DOHH2 (cell line): ENCODE measurements around the gene CRY1.

Experiments
- H3F3A ChIP-seq: fragments of 200-600 bp; sonication (generic), shearing (Covaris generic); 2 replicates; pipeline ENCODE4 v1.6.0; 2016; ENCODE audit warnings: antibody characterized with exemption, mild to moderate bottlenecking; ENCODE audit not compliant: control insufficient read depth, insufficient read depth
- H3K27ac ChIP-seq: fragments of 200-600 bp; sonication (generic); 2 replicates; pipeline ENCODE4 v1.5.1; 2014; ENCODE audit warnings: low read depth, mild to moderate bottlenecking, low read length, moderate library complexity
- H3K27me3 ChIP-seq: fragments of 200-600 bp; sonication (generic); 2 replicates; pipeline ENCODE4 v1.6.1; 2014; ENCODE audit warnings: mild to moderate bottlenecking, low read length, mixed read lengths; ENCODE audit not compliant: control insufficient read depth
- H3K36me3 ChIP-seq: fragments of 200-600 bp; sonication (generic); 2 replicates; pipeline ENCODE4 v1.6.1; 2014; ENCODE audit warnings: mild to moderate bottlenecking, low read length, moderate library complexity, mixed read lengths; ENCODE audit not compliant: control insufficient read depth
- H3K4me1 ChIP-seq: fragments of 200-600 bp; sonication (generic); 2 replicates; pipeline ENCODE4 v1.6.1; 2014; ENCODE audit warnings: mild to moderate bottlenecking, low read length, mixed read lengths; ENCODE audit not compliant: control insufficient read depth
- H3K4me2 ChIP-seq: fragments of 200-600 bp; sonication (generic); 2 replicates; pipeline ENCODE4 v1.6.0; 2014; ENCODE audit warnings: mild to moderate bottlenecking, low read length, moderate library complexity
- H3K4me3 ChIP-seq: fragments of 200-600 bp; sonication (generic); 2 replicates; pipeline ENCODE4 v1.5.1; 2014; ENCODE audit warnings: mild to moderate bottlenecking, low read length, mixed read lengths
- H3K79me2 ChIP-seq: fragments of 200-600 bp; sonication (generic); 2 replicates; pipeline ENCODE4 v1.6.1; 2014; ENCODE audit warnings: mild to moderate bottlenecking, low read length, mixed read lengths; ENCODE audit not compliant: control insufficient read depth
- H3K9me2 ChIP-seq: fragments of 200-600 bp; sonication (generic); replicated peaks from 2 replicates; pipeline ENCODE4 v1.6.1; 2014; ENCODE audit warnings: mild to moderate bottlenecking, low read length, mixed read lengths; ENCODE audit not compliant: control insufficient read depth
- H3K9me3 ChIP-seq: fragments of 200-600 bp; sonication (generic); 2 replicates; pipeline ENCODE4 v1.6.1; 2014; ENCODE audit warnings: antibody characterized with exemption, low read length, mixed read lengths; ENCODE audit not compliant: control insufficient read depth, insufficient read depth
- H4K20me1 ChIP-seq: fragments of 200-600 bp; sonication (generic); 2 replicates; pipeline ENCODE4 v1.6.0; 2014; ENCODE audit warnings: low read depth, mild to moderate bottlenecking, antibody characterized with exemption, low read length, moderate library complexity; ENCODE audit not compliant: control insufficient read depth, insufficient read depth
- CTCF ChIP-seq: fragments of 200-600 bp; sonication (generic); IDR thresholded peaks from one replicate; pipeline ENCODE4 v1.5.1; 2014; ENCODE audit warnings: antibody characterized with exemption, mild to moderate bottlenecking, low read depth, low read length; ENCODE audit not compliant: poor library complexity, severe bottlenecking
- EZH2phosphoT487 ChIP-seq: fragments of 200-600 bp; sonication (generic); IDR thresholded peaks from 2 replicates; pipeline ENCODE4 v1.6.1; 2017; ENCODE audit warnings: borderline replicate concordance, mild to moderate bottlenecking, antibody characterized with exemption, low read length, moderate library complexity, mixed read lengths

CRY1 gene

GRCh38 chr12:106956048-106956578 lies 137.2 kb downstream of the CRY1 start:
- Histone ChIP-seq H4K20me1 (peaks cover 2% of the 10 kb centered on the region; the same call in 1 of the 2 replicates), H3K9me3 (no peaks in the 10 kb centered on the region), H3K36me3 (peaks cover 10% of the 10 kb centered on the region), H3K27ac (peak overlapping the region; percentile 75), H3K79me2 (peaks cover 46% of the 10 kb centered on the region), H3F3A (peaks cover 20% of the 10 kb centered on the region), H3K4me3 (peak overlapping the region; percentile 89), H3K4me2 (peak overlapping the region; percentile 97), H3K27me3 (no peaks in the 10 kb centered on the region; the same call in 1 of the 2 replicates), H3K4me1 (peaks cover 29% of the 10 kb centered on the region), H3K9me2 (no peaks in the 10 kb centered on the region)
- TF ChIP-seq EZH2phosphoT487, result no peak
- TF ChIP-seq CTCF, result peak; percentile 34

GRCh38 chr12:106955377-106956047 lies 137.8 kb downstream of the CRY1 start, which contains the start of gene TMEM263:
Gene TMEM263, plus strand, starts transcription at chr12:106955907. Its CDS starts 11,210 bp downstream, at chr12:106967117.
- Histone ChIP-seq H3K27ac (peak within 1 kb of the TSS; percentile 75), H3K27me3 (no peaks in the 10 kb centered on the region; the same call in 1 of the 2 replicates), H3K9me3 (no peaks in the 10 kb centered on the region), H3K79me2 (peaks cover 41% of the 10 kb centered on the region), H4K20me1 (no peaks in the 10 kb centered on the region), H3F3A (peaks cover 18% of the 10 kb centered on the region), H3K4me1 (peaks cover 29% of the 10 kb centered on the region), H3K36me3 (peaks cover 10% of the 10 kb centered on the region), H3K4me2 (peak within 1 kb of the TSS; percentile 97), H3K4me3 (peak within 1 kb of the TSS; percentile 89), H3K9me2 (no peaks in the 10 kb centered on the region)
- TF ChIP-seq EZH2phosphoT487 (no peak), CTCF (no peak)

- H3K4me3 ChIP-seq, result peak overlapping the region; percentile 89
- TF ChIP-seq CTCF, result no peak
- no peak for TF ChIP-seq EZH2phosphoT487
- H4K20me1 ChIP-seq, result no peaks in the 10 kb centered on the region
- peak overlapping the region; percentile 97 for H3K4me2 ChIP-seq
- peaks cover 29% of the 10 kb centered on the region for H3K4me1 ChIP-seq
- H3F3A ChIP-seq, result peaks cover 18% of the 10 kb centered on the region
- no peaks in the 10 kb centered on the region for H3K9me2 ChIP-seq
- no peak overlapping the region for H3K27ac ChIP-seq
- H3K79me2 ChIP-seq, result peaks cover 35% of the 10 kb centered on the region
- peaks cover 10% of the 10 kb centered on the region for H3K36me3 ChIP-seq
- H3K27me3 ChIP-seq, result no peaks in the 10 kb centered on the region; the same call in 1 of the 2 replicates
- H3K9me3 ChIP-seq, result no peaks in the 10 kb centered on the region
Measured at GRCh38 chr12:106954462-106955376, 138.6 kb downstream of the CRY1 start.
